ENCODE measurements around the gene COL8A1.
"Not testable (repeated sequence)": the region's sequence is repeated elsewhere in the genome, so short reads cannot be mapped to it uniquely, and the experiment has no call there.

COL8A1 gene

GRCh38 chr3:99638167-99638948, at the start of gene COL8A1:
Gene COL8A1 (plus strand): TSS chr3:99638594. CDS start chr3:99790683, 152,089 bp downstream.
- no peak for DNase-seq

GRCh38 chr3:99589168-99589567, 49.2 kb upstream of the COL8A1 start:
- DNase-seq = not testable (repeated sequence)

- no peak for DNase-seq
These were observed 38.5 kb upstream of the COL8A1 start for GRCh38 chr3:99599894-99600293.

GRCh38 chr3:99601515-99601914, 36.9 kb upstream of the COL8A1 start:
- no peak for DNase-seq

GRCh38 chr3:99602183-99602582, 36.2 kb upstream of the COL8A1 start:
- DNase-seq = no peak

- DNase-seq = no peak
These were observed 31.2 kb upstream of the COL8A1 start for GRCh38 chr3:99607151-99607550.

GRCh38 chr3:99614768-99615167, 23.6 kb upstream of the COL8A1 start:
- no peak for DNase-seq

GRCh38 chr3:99620077-99620767, 18.2 kb upstream of the COL8A1 start:
- no peak for DNase-seq

- no peak for DNase-seq
These were observed 17.4 kb upstream of the COL8A1 start for GRCh38 chr3:99620976-99621375.

GRCh38 chr3:99624496-99625236, 13.7 kb upstream of the COL8A1 start:
- DNase-seq = no peak

- DNase-seq = no peak
These were observed 13.2 kb upstream of the COL8A1 start for GRCh38 chr3:99625237-99625622.

GRCh38 chr3:99625643-99626416, 12.6 kb upstream of the COL8A1 start:
- no peak for DNase-seq

GRCh38 chr3:99626417-99626788, 12.0 kb upstream of the COL8A1 start:
- DNase-seq = no peak

- no peak for DNase-seq
These were observed 11.2 kb upstream of the COL8A1 start for GRCh38 chr3:99627062-99627826.

GRCh38 chr3:99630815-99631214, 7.6 kb upstream of the COL8A1 start:
- DNase-seq = no peak

GRCh38 chr3:99633887-99634558, 4.4 kb upstream of the COL8A1 start:
- DNase-seq = no peak

- no peak for DNase-seq
These were observed 3.5 kb upstream of the COL8A1 start for GRCh38 chr3:99634881-99635280.

GRCh38 chr3:99635348-99635747, 3.0 kb upstream of the COL8A1 start:
- DNase-seq = no peak

- DNase-seq = no peak
These were observed 1.4 kb upstream of the COL8A1 start for GRCh38 chr3:99637016-99637367.

GRCh38 chr3:99637368-99638111, 854 bp upstream of the COL8A1 start:
- no peak for DNase-seq

GRCh38 chr3:99639579-99639978, 1.2 kb downstream of the COL8A1 start:
- no peak for DNase-seq
